HCT116 (cell line): Measurements from ENCODE around the gene PSTPIP2.

Experiments
- CTCF ChIP-seq, 3 experiments: fragments of 200-600 bp in 1 of 3; sonication (generic) in 1 of 3; IDR thresholded peaks in 2 of 3; conservative IDR thresholded peaks in 1 of 3; 2 replicates each; pipeline ENCODE4 v1.5.1; 2012 to 2017; ENCODE audit warnings: low read depth in 2 of 3, low read length in 2 of 3, antibody characterized with exemption in 1 of 3, borderline replicate concordance in 1 of 3, control low read depth in 1 of 3, mild to moderate bottlenecking in 1 of 3, mixed read lengths in 1 of 3, mixed run types in 1 of 3, moderate library complexity in 1 of 3; ENCODE audit not compliant: insufficient read depth in 1 of 3
- JUND ChIP-seq: IDR thresholded peaks from 2 replicates; pipeline ENCODE4 v1.6.1; 2012
- POLR2A ChIP-seq: IDR thresholded peaks from 2 replicates; pipeline ENCODE4 v1.7.0; 2011; ENCODE audit warnings: borderline replicate concordance; ENCODE audit not compliant: insufficient read depth, insufficient read length; ENCODE audit errors: extremely low read depth

GRCh38 chr18:46072959-46073358, 899 bp upstream of the PSTPIP2 start:
- TF ChIP-seq POLR2A (no peak), CTCF (IDR thresholded peaks at IDR 0.05 in 2 of 3, conservative IDR thresholded peaks at IDR 0.05 in 1 of 3; ENCODE audit: borderline replicate concordance in 1 of 3, insufficient read depth in 1 of 3, low read depth in 2 of 3, low read length in 2 of 3) (no peak), JUND (no peak)
